Measurements from ENCODE around the gene NRL.

Gene NRL

GRCh38 chr14:24071836-24072430, 42.8 kb downstream of the NRL start:
- H3K27ac ChIP-seq, result no peak overlapping the region
- no peak overlapping the region for H2AFZ ChIP-seq (ENCODE audit: low read depth)
- no peak for TF ChIP-seq CTCF (conservative IDR thresholded peaks at IDR 0.05; ENCODE audit: low read depth, low read length)
- no peak overlapping the region for H3K4me3 ChIP-seq (IDR thresholded peaks at IDR 0.05; ENCODE audit: insufficient read depth, low read depth, low read length)
- no peaks in the 10 kb centered on the region for H3K27me3 ChIP-seq (ENCODE audit: insufficient read depth, low read depth)
- H3K79me2 ChIP-seq (ENCODE audit: insufficient read depth, low read depth), result no peaks in the 10 kb centered on the region
- H4K20me1 ChIP-seq (ENCODE audit: insufficient read depth), result no peaks in the 10 kb centered on the region
- no peaks in the 10 kb centered on the region for H3K36me3 ChIP-seq (ENCODE audit: insufficient read depth)
- H3K4me2 ChIP-seq, result no peak overlapping the region
- no peaks in the 10 kb centered on the region for H3K4me1 ChIP-seq (ENCODE audit: low read depth, poor library complexity, severe bottlenecking)
- no peak overlapping the region for H3K9ac ChIP-seq

DNA sequence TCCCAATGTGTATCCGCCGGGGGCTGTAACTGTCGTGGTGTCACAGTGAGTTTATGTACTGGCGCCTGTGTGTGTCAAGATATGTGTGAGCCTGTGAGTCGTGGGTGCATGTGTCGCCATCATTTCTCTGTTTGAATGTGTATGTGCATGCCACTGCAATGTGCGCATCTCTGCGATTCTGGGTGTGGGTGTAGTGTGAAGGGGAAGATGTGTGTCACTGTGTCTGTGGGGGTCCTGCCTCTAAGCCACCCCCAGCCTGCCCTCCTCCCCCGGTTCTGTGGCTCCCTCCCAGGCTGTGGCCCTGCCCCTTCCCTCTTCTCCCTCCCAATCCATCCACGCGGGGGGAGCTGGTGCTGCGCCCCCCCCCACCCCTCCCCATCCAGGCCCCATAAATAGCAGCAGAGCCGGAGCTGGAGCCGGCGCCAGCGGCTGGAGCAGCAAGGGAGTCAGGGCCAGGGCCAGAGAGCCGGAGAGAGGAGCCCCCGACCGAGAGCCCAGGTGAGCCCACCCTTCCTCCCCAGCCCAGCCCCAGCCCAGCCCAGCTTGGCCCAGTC, 43.5 kb downstream of the NRL start, which contains the start of gene CPNE6:
CPNE6 (plus strand) TSS at position 419 of the 554 bp plus-strand sequence. CDS start 1,375 bp downstream, outside the sequence.
- Histone ChIP-seq H4K20me1 (ENCODE audit: insufficient read depth) (no peaks in the 10 kb centered on the region), H3K4me2 (no peak within 1 kb of the TSS), H3K27me3 (ENCODE audit: insufficient read depth, low read depth) (no peaks in the 10 kb centered on the region), H3K4me1 (ENCODE audit: low read depth, poor library complexity, severe bottlenecking) (no peaks in the 10 kb centered on the region), H3K9ac (no peak within 1 kb of the TSS), H3K36me3 (ENCODE audit: insufficient read depth) (no peaks in the 10 kb centered on the region), H2AFZ (ENCODE audit: low read depth) (no peak within 1 kb of the TSS), H3K27ac (no peak within 1 kb of the TSS), H3K4me3 (IDR thresholded peaks at IDR 0.05; ENCODE audit: insufficient read depth, low read depth, low read length) (no peak within 1 kb of the TSS), H3K79me2 (ENCODE audit: insufficient read depth, low read depth) (no peaks in the 10 kb centered on the region)
- TF ChIP-seq CTCF (conservative IDR thresholded peaks at IDR 0.05; ENCODE audit: low read depth, low read length), result no peak

GRCh38 chr14:24070285-24071143, 44.2 kb downstream of the NRL start:
- Histone ChIP-seq H3K4me1 (ENCODE audit: low read depth, poor library complexity, severe bottlenecking) (no peaks in the 10 kb centered on the region), H3K27ac (no peak overlapping the region), H4K20me1 (ENCODE audit: insufficient read depth) (no peaks in the 10 kb centered on the region), H2AFZ (ENCODE audit: low read depth) (no peak overlapping the region), H3K79me2 (ENCODE audit: insufficient read depth, low read depth) (no peaks in the 10 kb centered on the region), H3K27me3 (ENCODE audit: insufficient read depth, low read depth) (no peaks in the 10 kb centered on the region), H3K9ac (no peak overlapping the region), H3K36me3 (ENCODE audit: insufficient read depth) (no peaks in the 10 kb centered on the region), H3K4me3 (IDR thresholded peaks at IDR 0.05; ENCODE audit: insufficient read depth, low read depth, low read length) (no peak overlapping the region), H3K4me2 (no peak overlapping the region)
- TF ChIP-seq CTCF (conservative IDR thresholded peaks at IDR 0.05; ENCODE audit: low read depth, low read length), result no peak

- no peak for TF ChIP-seq CTCF (conservative IDR thresholded peaks at IDR 0.05; ENCODE audit: low read depth, low read length)
- H3K27me3 ChIP-seq (ENCODE audit: insufficient read depth, low read depth), result no peaks in the 10 kb centered on the region
- no peaks in the 10 kb centered on the region for H4K20me1 ChIP-seq (ENCODE audit: insufficient read depth)
- no peak overlapping the region for H3K9ac ChIP-seq
- no peak overlapping the region for H3K4me2 ChIP-seq
- H3K4me3 ChIP-seq (IDR thresholded peaks at IDR 0.05; ENCODE audit: insufficient read depth, low read depth, low read length), result no peak overlapping the region
- H3K4me1 ChIP-seq (ENCODE audit: low read depth, poor library complexity, severe bottlenecking), result no peaks in the 10 kb centered on the region
- H3K79me2 ChIP-seq (ENCODE audit: insufficient read depth, low read depth), result no peaks in the 10 kb centered on the region
- H2AFZ ChIP-seq (ENCODE audit: low read depth), result no peak overlapping the region
- no peak overlapping the region for H3K27ac ChIP-seq
- H3K36me3 ChIP-seq (ENCODE audit: insufficient read depth), result no peaks in the 10 kb centered on the region
These were observed 45.4 kb downstream of the NRL start for GRCh38 chr14:24069411-24069735.

All from KMS-11 (cell line).